Gastrocnemius medialis (tissue), 4 donors: ENCODE data around the gene HRH4.

ENCODE experiments used
- POLR2A ChIP-seq, 2 donors: fragments of 450-650 bp; IDR thresholded peaks; one replicate each; pipeline ENCODE4 v1.6.1; 2017; ENCODE audit warnings: antibody characterized with exemption in 2 of 2, mild to moderate bottlenecking in 2 of 2, moderate library complexity in 2 of 2
- TF ChIP-seq, protein P1 (sequence below), 5 experiments: fragments of 450-650 bp in 3 of 5; fragments of 200-600 bp in 2 of 5; sonication (generic) in 2 of 5; IDR thresholded peaks in 4 of 5; conservative IDR thresholded peaks in 1 of 5; 1 replicate in 4 of 5; 2 replicates in 1 of 5; pipeline ENCODE4 v1.5.1; 2016 to 2019; ENCODE audit warnings: antibody characterized with exemption in 5 of 5, mild to moderate bottlenecking in 3 of 5, moderate library complexity in 3 of 5

DNA sequence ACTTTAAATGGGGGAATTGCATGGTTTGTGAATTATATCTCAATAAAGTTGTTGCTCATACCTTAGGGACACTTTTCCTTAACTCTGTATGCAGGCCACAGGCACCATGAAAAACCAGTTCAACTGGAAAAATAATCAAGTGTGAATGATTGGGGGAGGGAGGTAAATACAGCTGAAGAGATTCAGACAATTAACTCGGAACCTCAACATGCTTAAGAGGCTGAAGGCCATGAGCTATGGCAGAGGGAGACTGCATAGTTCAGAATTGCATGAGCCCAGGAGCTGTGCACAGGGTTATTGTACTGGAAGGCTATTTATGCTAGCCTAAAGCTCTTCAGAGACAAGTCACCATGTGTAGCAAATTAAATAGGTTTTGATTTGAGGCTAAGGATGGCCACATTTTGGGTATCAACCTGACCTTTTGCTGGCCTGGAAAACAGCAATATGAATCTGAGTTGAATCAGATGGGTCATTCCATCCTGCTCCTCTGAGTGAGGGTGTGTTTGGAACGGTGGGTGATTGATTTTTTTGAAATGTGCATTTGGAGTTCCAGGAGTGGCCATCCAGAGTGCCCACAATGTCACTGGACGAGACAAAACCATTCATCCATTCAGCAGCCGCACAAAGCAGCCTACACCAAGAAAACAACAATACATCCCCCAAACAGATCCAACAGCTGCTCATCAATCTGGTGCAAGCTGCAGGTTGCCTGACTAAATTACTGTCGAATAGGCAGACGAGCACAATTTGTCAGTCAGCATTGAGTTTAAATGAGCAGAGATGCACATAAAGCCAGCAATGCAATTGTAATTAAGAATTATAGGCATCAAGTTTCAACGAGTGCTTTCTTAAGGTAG, 42.5 kb downstream of the HRH4 start:
- TF ChIP-seq, protein P1, sequence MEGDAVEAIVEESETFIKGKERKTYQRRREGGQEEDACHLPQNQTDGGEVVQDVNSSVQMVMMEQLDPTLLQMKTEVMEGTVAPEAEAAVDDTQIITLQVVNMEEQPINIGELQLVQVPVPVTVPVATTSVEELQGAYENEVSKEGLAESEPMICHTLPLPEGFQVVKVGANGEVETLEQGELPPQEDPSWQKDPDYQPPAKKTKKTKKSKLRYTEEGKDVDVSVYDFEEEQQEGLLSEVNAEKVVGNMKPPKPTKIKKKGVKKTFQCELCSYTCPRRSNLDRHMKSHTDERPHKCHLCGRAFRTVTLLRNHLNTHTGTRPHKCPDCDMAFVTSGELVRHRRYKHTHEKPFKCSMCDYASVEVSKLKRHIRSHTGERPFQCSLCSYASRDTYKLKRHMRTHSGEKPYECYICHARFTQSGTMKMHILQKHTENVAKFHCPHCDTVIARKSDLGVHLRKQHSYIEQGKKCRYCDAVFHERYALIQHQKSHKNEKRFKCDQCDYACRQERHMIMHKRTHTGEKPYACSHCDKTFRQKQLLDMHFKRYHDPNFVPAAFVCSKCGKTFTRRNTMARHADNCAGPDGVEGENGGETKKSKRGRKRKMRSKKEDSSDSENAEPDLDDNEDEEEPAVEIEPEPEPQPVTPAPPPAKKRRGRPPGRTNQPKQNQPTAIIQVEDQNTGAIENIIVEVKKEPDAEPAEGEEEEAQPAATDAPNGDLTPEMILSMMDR (IDR thresholded peaks at IDR 0.05 in 4 of 5, conservative IDR thresholded peaks at IDR 0.05 in 1 of 5) = no peak
- TF ChIP-seq POLR2A (IDR thresholded peaks at IDR 0.05) = no peak
